Activated T-helper 1 cell treated with anti-CD3 and anti-CD28 coated beads, Interleukin-12 subunit alpha, Interleukin-12 subunit beta, Interleukin-2, Interleukin-4 antibody, amounts not matched to agents 30 ng/mL and 10 ng/mL and 1 ng/mL, durations not matched to agents 14 hours and 24 hours and 36 hours (primary cell): Measurements from ENCODE around the gene CNTN4. TPM values are rescaled to one million over a fixed set of nuclear protein-coding genes. Genes with fewer than 3 reads are reported as not detected.

Experiments
- DNase-seq: peaks from one replicate; pipeline ENCODE4 v3.0.0; 2021; ENCODE audit warnings: low spot score
- H3K27ac Mint-ChIP-seq: one replicate; pipeline ENCODE4 v1.8.0; 2021; ENCODE audit warnings: mild to moderate bottlenecking, mixed read lengths
- H3K27me3 Mint-ChIP-seq: one replicate; pipeline ENCODE4 v1.8.0; 2022; ENCODE audit warnings: mild to moderate bottlenecking, moderate library complexity, mixed read lengths; ENCODE audit not compliant: insufficient read depth
- H3K36me3 Mint-ChIP-seq: one replicate; pipeline ENCODE4 v1.8.0; 2021; ENCODE audit warnings: low read depth, mixed read lengths
- H3K4me1 Mint-ChIP-seq: one replicate; pipeline ENCODE4 v1.8.0; 2021; ENCODE audit warnings: low read depth, mixed read lengths
- H3K4me3 Mint-ChIP-seq: one replicate; pipeline ENCODE4 v1.8.0; 2021; ENCODE audit warnings: mild to moderate bottlenecking, moderate library complexity, mixed read lengths
- H3K9me3 Mint-ChIP-seq: one replicate; pipeline ENCODE4 v1.8.0; 2021; ENCODE audit warnings: mixed read lengths
- intact Hi-C: fragments of 100-400 bp; cut with micrococcal nuclease; formaldehyde crosslinking; loops from one replicate; pipeline ENCODE4 v1.15.1; 2024
- total RNA-seq: library from RNA; stranded (reverse); gene quantifications from 2 replicates; pipeline ENCODE4 v1.2.3, GENCODE V29; 2022

CNTN4 gene
- total RNA-seq, 1 donor from 2014 or later, result not detected

DNA sequence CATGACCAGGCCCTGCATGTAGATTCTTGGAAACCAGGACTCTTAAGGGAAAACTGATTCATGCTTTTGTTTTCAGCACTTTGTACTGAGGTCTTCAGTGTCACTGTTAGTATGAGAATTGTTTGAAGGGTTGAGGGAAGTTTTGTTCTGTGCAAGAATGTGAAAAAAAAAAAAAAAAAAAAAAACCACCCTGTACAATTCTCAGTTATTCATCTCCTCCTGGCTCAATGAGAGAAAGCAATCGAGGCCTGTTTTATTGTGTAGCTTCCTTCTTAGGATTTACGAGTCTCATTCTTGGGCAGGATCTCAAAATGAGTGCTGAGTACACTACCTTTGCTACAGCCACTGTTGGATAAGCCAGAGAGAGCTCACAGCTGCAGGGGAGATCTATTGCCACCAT is 469.5 kb downstream of the CNTN4 start:
- DNase-seq, result no peak
- Mint-ChIP-seq H3K4me1 (no peaks in the 10 kb centered on the region), H3K27me3 (no peaks in the 10 kb centered on the region), H3K36me3 (no peaks in the 10 kb centered on the region), H3K9me3 (no peaks in the 10 kb centered on the region), H3K4me3 (no peak overlapping the region), H3K27ac (no peak overlapping the region)
- intact Hi-C loops, result no loop called here

DNA sequence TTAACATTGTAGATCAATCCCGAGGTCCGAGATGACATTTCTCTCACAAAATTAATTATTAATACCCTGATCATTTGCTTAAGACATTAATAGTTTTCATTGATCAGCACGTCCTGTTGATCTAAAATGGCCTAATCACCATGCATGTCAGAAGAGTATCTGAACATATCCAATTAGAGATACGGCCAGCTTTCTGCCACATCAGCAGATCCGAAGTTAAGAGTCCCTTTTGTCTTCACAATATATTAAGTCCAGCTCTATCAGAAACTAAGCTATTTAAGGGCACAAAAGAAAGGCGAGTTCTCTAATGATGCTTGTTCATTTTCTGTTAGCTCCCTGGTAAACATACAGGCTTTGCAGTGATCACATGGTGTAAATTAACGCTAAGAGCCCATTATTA is 470.3 kb downstream of the CNTN4 start:
- Mint-ChIP-seq H3K27me3 (no peaks in the 10 kb centered on the region), H3K27ac (no peak overlapping the region), H3K4me3 (no peak overlapping the region), H3K9me3 (no peaks in the 10 kb centered on the region), H3K36me3 (no peaks in the 10 kb centered on the region), H3K4me1 (no peaks in the 10 kb centered on the region)
- no peak for DNase-seq
- intact Hi-C loops, result no loop called here

DNA sequence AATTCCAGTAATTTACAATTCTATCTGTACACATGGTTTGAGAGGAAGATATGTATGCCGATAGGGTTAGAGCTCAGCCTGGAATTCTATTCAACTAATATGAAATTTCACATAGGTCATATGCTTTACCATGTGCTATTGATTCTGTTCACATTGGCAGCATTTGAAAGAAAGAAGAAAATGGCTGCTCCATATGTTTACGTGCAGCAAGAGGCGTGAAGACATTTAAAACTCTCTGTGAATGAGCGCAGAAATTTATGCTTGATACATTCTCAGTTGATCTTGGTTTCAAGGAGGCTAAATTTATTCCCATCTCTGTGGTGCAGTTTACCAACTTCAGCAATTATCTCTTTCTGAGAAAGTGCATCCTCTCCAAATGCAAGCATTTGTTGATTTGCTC is 478.9 kb downstream of the CNTN4 start:
- Mint-ChIP-seq H3K4me3 (no peak overlapping the region), H3K36me3 (no peaks in the 10 kb centered on the region), H3K27me3 (no peaks in the 10 kb centered on the region), H3K9me3 (no peaks in the 10 kb centered on the region), H3K27ac (no peak overlapping the region), H3K4me1 (no peaks in the 10 kb centered on the region)
- intact Hi-C loops, result no loop called here
- DNase-seq, result no peak

DNA sequence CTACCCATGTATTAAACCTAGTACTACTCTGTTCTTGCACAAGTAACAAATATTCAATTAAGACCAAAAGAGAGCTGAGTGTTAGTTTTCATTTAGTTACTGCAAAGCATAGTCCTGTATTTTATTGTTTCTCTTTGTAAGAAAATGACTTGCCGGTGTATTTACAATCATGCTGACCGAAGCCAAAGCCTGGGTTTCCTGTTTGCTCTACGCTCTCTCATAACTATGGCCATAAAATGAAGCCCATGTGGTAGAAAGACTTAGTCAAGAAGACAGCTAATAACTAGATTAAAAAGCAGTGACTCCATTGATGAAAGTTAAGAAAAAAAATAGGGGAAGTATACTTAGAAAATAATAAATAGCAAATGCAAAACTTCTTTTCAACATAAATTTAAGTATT is 479.9 kb downstream of the CNTN4 start:
- Mint-ChIP-seq H3K27me3 (no peaks in the 10 kb centered on the region), H3K4me1 (no peaks in the 10 kb centered on the region), H3K27ac (no peak overlapping the region), H3K36me3 (no peaks in the 10 kb centered on the region), H3K4me3 (no peak overlapping the region), H3K9me3 (no peaks in the 10 kb centered on the region)
- no peak for DNase-seq
- intact Hi-C loops, result no loop called here

DNA sequence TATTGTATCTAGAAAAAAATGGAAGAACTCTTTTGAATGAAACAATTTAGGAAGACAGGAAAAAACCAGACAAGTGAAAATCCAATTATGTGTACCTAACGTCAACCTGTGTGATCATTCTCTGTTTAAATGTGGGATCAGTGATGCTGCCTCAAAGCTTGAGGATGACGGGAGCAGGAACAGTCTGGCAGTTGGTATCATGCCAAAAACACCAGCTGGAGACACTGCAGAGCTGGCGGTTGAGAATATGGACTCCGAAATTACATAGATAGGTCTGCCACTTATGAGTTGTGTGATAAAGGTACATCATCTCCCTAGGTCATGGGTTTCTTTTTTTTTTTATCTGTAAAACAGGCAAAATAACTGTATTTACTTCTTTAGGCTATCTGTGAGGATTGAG is 480.5 kb downstream of the CNTN4 start:
- Mint-ChIP-seq H3K4me1 (no peaks in the 10 kb centered on the region), H3K27ac (no peak overlapping the region), H3K9me3 (no peaks in the 10 kb centered on the region), H3K27me3 (no peaks in the 10 kb centered on the region), H3K36me3 (no peaks in the 10 kb centered on the region), H3K4me3 (no peak overlapping the region)
- no peak for DNase-seq
- intact Hi-C loops, result no loop called here

DNA sequence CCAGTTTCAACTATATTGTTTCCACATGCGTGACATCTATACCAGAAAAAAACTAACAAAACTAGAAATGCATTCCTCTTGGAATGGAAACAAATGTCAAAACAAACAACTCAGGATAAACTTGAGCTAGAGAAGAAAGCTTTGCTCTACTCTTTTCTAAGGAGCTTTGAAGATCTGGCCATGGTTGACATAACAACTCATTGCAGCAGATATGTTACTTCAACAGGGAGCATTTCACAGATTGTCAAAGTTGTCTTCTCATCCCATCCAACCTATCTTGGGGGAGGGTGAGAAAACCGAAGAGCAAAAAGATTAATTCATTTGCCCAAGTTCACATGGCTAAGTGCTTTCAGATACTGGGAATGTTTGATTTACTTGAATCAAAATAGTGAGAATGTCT is 484.4 kb downstream of the CNTN4 start:
- Mint-ChIP-seq H3K4me3 (no peak overlapping the region), H3K27me3 (no peaks in the 10 kb centered on the region), H3K9me3 (no peaks in the 10 kb centered on the region), H3K27ac (no peak overlapping the region), H3K36me3 (no peaks in the 10 kb centered on the region), H3K4me1 (no peaks in the 10 kb centered on the region)
- intact Hi-C loops, result no loop called here
- DNase-seq, result no peak

DNA sequence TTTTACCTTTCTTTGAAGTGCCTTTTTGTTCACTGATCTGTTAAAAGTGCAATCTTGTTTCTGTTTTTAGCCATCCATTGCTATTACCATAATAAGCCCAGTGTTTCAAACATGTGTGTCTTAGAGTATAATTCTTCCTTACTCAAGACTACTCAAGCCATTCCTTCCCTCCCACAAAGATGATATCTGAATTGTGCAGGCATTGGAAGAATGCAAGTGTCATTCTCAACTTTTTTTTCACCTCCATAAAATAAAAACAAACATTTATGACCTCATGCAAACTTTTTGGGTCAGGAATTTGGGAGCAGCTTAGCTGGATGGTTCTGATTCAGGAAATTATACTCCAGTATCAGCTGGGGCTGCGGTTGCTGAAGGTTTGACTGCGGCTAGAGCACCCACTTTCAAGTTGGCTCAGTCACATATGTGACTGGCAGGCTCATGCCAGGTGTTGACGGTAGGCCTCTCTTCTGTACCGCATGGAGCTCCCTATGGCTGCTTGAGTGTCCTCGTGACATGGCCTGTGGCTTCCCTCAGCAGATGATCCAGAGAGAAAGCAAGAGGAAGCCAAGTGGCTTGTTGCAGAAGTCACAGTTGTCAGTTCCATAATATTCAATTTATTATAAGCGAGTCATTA is 490.8 kb downstream of the CNTN4 start:
- Mint-ChIP-seq H3K4me3 (no peak overlapping the region), H3K27me3 (no peaks in the 10 kb centered on the region)
- intact Hi-C loops, result no loop called here

DNA sequence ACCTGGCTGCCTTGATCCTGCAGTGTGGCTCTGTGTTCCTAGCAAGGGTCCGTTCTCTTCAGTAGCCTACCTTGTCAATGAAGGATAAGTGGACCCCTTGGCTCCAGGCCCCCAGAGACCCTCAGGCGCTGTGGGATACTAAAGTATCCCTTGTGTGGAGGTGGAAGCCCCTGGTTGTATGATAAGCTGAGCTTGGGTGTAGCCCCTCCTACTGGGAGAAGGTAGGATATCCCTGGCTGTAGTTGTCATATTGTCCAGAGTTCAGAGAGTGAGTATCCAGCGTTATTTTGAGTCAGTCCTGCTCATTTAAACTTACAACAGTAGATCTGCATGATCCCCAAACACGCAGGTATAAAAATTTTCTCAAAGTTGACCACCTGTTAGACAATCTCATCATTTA is 496.8 kb downstream of the CNTN4 start:
- intact Hi-C loops, result no loop called here
- no peak for DNase-seq
- H3K36me3 Mint-ChIP-seq, result no peaks in the 10 kb centered on the region
- H3K27ac Mint-ChIP-seq, result no peak overlapping the region
- no peaks in the 10 kb centered on the region for H3K9me3 Mint-ChIP-seq
- H3K4me3 Mint-ChIP-seq, result no peak overlapping the region
- no peaks in the 10 kb centered on the region for H3K27me3 Mint-ChIP-seq
- H3K4me1 Mint-ChIP-seq, result no peaks in the 10 kb centered on the region

More for the DNA sequence above, 490.8 kb downstream of the CNTN4 start:
- no peak for DNase-seq
- no peaks in the 10 kb centered on the region for H3K4me1 Mint-ChIP-seq
- H3K36me3 Mint-ChIP-seq, result no peaks in the 10 kb centered on the region
- H3K9me3 Mint-ChIP-seq, result no peaks in the 10 kb centered on the region
- no peak overlapping the region for H3K27ac Mint-ChIP-seq

DNA sequence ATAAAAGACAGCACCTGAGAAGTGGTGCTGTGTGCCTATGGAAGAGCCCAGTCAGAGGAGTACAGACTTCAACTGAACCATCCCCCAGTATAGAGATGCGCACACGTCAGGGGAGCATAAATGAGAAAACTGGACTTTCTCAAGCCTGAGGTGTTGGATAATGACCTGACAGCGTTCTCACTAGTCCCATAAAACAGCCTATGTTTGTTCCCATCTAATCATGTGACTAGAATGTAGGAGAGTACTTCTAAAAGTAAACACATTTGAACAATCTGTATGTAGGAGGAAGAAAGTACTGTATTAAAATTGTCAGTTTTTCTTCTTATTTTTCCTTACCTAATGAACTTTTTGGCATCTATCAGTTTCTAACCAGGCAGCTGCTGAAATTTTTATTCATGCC is 498.9 kb downstream of the CNTN4 start:
- H3K27ac Mint-ChIP-seq, result no peak overlapping the region
- intact Hi-C loops, result no loop called here
- no peaks in the 10 kb centered on the region for H3K36me3 Mint-ChIP-seq
- DNase-seq, result no peak
- H3K9me3 Mint-ChIP-seq, result no peaks in the 10 kb centered on the region
- no peaks in the 10 kb centered on the region for H3K27me3 Mint-ChIP-seq
- no peaks in the 10 kb centered on the region for H3K4me1 Mint-ChIP-seq
- no peak overlapping the region for H3K4me3 Mint-ChIP-seq

DNA sequence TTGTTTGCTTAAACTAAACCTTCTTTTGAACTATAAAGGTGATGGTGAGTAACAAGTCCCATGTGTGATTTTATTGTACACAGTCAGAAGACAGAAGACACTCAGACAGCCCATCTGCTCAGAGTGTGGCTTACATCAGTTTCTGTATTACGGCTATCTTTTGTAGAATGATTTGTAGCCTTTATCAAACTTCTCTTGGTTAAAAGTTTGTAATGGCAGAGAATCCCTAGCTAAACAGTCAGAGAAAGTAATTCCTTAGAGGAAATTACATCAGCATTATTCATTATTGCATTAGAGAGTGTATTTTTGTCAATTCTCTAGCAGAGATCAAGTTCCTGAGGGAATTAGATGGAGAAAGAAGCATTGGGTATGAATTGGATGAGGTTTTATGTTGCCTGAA is 500.8 kb downstream of the CNTN4 start:
- Mint-ChIP-seq H3K9me3 (no peaks in the 10 kb centered on the region), H3K4me1 (no peaks in the 10 kb centered on the region), H3K27ac (no peak overlapping the region), H3K4me3 (no peak overlapping the region), H3K36me3 (no peaks in the 10 kb centered on the region), H3K27me3 (no peaks in the 10 kb centered on the region)
- intact Hi-C loops, result no loop called here
- no peak for DNase-seq

DNA sequence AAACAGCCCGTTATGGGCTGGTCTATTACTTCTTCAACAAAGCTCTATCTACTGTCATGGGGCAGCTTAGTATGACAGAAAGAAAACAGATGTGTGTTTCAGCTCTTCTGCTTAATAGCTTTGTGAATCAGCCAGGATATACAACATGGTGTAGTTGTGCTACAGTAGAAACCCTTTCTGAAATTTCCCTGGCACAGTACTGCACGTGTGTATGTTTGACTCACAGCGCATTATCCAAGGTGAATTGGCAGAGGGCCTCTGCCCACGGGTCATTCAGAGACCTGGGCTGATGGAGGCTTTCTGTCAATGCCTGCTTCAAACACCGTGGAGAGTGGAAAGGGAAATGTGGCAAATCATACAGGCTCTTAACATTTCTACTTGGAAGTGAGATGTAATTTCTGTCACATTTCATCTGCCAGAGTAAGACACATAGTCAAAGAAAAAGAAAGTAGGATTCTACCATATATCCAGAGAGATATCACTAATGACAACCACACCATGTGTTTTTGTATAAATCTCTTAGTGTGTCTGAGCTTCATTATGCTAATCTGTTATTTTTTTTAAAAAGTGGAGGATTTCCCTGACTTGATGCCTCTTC is 505.1 kb downstream of the CNTN4 start:
- H3K27ac Mint-ChIP-seq, result no peak overlapping the region
- no peaks in the 10 kb centered on the region for H3K27me3 Mint-ChIP-seq
- no peak overlapping the region for H3K4me3 Mint-ChIP-seq
- DNase-seq, result no peak
- intact Hi-C loops, result no loop called here
- no peaks in the 10 kb centered on the region for H3K36me3 Mint-ChIP-seq
- H3K9me3 Mint-ChIP-seq, result no peaks in the 10 kb centered on the region
- H3K4me1 Mint-ChIP-seq, result no peaks in the 10 kb centered on the region

DNA sequence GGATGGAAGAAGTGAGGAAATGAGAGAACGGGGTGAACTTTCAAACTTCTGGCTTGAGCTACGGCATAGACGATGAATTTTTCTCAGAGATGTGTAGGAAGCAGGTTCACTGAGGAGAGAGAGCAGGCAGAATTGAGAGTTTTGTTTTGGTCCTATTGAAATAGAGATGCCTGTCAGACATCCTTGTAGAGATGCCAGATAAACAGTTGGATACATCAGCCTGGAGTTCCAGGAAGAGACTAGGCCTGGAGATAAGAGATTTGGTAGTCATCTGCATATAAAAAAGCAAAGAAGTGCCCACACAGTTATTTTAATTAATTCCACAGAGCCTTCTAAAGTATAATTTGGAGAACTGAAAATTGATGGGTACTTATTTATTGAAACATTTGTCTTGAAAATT is 515.9 kb downstream of the CNTN4 start:
- no peaks in the 10 kb centered on the region for H3K9me3 Mint-ChIP-seq
- no peaks in the 10 kb centered on the region for H3K27me3 Mint-ChIP-seq
- no peak for DNase-seq
- H3K36me3 Mint-ChIP-seq, result no peaks in the 10 kb centered on the region
- H3K4me1 Mint-ChIP-seq, result no peaks in the 10 kb centered on the region
- H3K4me3 Mint-ChIP-seq, result no peak overlapping the region
- H3K27ac Mint-ChIP-seq, result no peak overlapping the region
- intact Hi-C loops, result no loop called here

DNA sequence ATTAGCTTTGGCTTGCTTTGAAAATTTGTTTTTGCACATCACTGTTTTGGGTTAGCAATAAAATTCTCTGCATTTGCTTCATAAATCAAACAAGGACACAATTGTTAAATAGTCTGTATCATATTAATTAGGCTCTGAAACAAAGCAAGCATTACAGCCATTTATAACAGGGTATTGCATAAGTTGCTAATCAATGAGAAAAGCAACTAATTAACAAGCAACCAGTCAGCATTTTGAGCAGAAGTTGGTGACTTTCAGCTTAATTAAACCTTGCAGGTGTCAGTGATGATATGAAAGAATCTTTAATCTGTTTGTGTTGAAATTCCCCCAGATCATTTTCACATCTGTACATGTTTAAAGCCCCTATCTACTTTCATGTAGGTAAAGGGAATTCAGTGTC is 516.4 kb downstream of the CNTN4 start:
- H3K4me3 Mint-ChIP-seq, result no peak overlapping the region
- DNase-seq, result no peak
- H3K9me3 Mint-ChIP-seq, result no peaks in the 10 kb centered on the region
- H3K27me3 Mint-ChIP-seq, result no peaks in the 10 kb centered on the region
- H3K4me1 Mint-ChIP-seq, result no peaks in the 10 kb centered on the region
- no peaks in the 10 kb centered on the region for H3K36me3 Mint-ChIP-seq
- no peak overlapping the region for H3K27ac Mint-ChIP-seq
- intact Hi-C loops, result no loop called here

DNA sequence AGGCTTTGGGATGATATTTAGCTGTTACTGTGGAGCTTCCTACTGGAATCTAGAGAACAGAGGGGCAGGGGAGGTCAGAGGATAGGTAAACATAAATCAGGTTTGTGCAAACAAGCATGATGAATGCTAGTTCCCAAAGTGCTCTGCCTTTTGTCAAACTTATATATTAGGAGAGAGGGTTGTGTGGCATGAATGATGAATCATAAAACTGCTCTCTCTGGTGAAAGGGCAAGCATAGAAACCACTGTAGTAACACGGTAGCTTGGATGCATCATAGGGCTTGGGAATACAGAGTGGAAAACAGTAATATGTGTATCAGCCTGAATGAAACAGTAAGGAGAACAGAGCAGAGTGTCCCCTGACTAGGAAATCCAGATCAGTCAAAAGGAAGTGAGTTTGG is 524.8 kb downstream of the CNTN4 start:
- Mint-ChIP-seq H3K36me3 (no peaks in the 10 kb centered on the region), H3K4me3 (no peak overlapping the region), H3K4me1 (no peaks in the 10 kb centered on the region), H3K27ac (no peak overlapping the region), H3K9me3 (no peaks in the 10 kb centered on the region), H3K27me3 (no peaks in the 10 kb centered on the region)
- intact Hi-C loops, result no loop called here
- DNase-seq, result no peak
